PFSK-1 (cell line): ENCODE results near the gene KRTAP25-1.

Source experiments
- POLR2AphosphoS5 ChIP-seq: IDR thresholded peaks from 2 replicates; pipeline ENCODE4 v1.6.1; 2012; ENCODE audit warnings: low read depth, mild to moderate bottlenecking, control low read depth, low read length, moderate library complexity
- REST ChIP-seq, 2 experiments: IDR thresholded peaks; 2 replicates each; pipeline versions ENCODE4 v1.6.1 to v1.8.0; 2011 to 2012; ENCODE audit warnings: low read depth in 2 of 2, low read length in 2 of 2, control low read depth in 1 of 2, inconsistent platforms in 1 of 2, mild to moderate bottlenecking in 1 of 2, moderate library complexity in 1 of 2; ENCODE audit not compliant: insufficient read depth in 1 of 2

GRCh38 chr21:30282850-30283249 lies 6.5 kb downstream of the KRTAP25-1 start, which contains the start of gene KRTAP24-1:
- no peak for TF ChIP-seq POLR2AphosphoS5
- TF ChIP-seq REST (IDR thresholded peaks at IDR 0.05; ENCODE audit: insufficient read depth in 1 of 2, low read depth in 2 of 2, low read length in 2 of 2): no peak
